ENCODE results near the gene KCNQ4.

GRCh38 chr1:40736085-40736531 lies 47.5 kb upstream of the KCNQ4 start:
- TF ChIP-seq ZFP3 (CRISPR knock-in tag; IDR thresholded peaks at IDR 0.05) (no peak), OSR1 (CRISPR knock-in tag; IDR thresholded peaks at IDR 0.05) (no peak), BACH2 (CRISPR knock-in tag; IDR thresholded peaks at IDR 0.05; ENCODE audit: borderline replicate concordance) (no peak), ZFP30 (CRISPR knock-in tag; IDR thresholded peaks at IDR 0.05) (no peak), ARNTL (CRISPR knock-in tag; IDR thresholded peaks at IDR 0.05; ENCODE audit: borderline replicate concordance, low read depth) (no peak), ZNF70 (CRISPR knock-in tag; IDR thresholded peaks at IDR 0.05) (no peak), RARB (CRISPR knock-in tag; IDR thresholded peaks at IDR 0.05) (no peak), TCF4 (CRISPR knock-in tag; IDR thresholded peaks at IDR 0.05; ENCODE audit: borderline replicate concordance) (no peak)
- TF ChIP-seq, protein P1, sequence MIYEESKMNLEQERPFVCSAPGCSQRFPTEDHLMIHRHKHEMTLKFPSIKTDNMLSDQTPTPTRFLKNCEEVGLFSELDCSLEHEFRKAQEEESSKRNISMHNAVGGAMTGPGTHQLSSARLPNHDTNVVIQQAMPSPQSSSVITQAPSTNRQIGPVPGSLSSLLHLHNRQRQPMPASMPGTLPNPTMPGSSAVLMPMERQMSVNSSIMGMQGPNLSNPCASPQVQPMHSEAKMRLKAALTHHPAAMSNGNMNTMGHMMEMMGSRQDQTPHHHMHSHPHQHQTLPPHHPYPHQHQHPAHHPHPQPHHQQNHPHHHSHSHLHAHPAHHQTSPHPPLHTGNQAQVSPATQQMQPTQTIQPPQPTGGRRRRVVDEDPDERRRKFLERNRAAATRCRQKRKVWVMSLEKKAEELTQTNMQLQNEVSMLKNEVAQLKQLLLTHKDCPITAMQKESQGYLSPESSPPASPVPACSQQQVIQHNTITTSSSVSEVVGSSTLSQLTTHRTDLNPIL (CRISPR knock-in tag; IDR thresholded peaks at IDR 0.05; ENCODE audit: low read depth) = peak; percentile 83
- TF ChIP-seq, protein P2, sequence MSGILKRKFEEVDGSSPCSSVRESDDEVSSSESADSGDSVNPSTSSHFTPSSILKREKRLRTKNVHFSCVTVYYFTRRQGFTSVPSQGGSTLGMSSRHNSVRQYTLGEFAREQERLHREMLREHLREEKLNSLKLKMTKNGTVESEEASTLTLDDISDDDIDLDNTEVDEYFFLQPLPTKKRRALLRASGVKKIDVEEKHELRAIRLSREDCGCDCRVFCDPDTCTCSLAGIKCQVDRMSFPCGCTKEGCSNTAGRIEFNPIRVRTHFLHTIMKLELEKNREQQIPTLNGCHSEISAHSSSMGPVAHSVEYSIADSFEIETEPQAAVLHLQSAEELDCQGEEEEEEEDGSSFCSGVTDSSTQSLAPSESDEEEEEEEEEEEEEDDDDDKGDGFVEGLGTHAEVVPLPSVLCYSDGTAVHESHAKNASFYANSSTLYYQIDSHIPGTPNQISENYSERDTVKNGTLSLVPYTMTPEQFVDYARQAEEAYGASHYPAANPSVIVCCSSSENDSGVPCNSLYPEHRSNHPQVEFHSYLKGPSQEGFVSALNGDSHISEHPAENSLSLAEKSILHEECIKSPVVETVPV (CRISPR knock-in tag; IDR thresholded peaks at IDR 0.05) = 0 out of 2 replicates have a peak, but pooled peaks have one; percentile 41
